G401.6 (cell line): ENCODE results near the gene TOPBP1.
"Not testable (repeated sequence)": the region's sequence is repeated elsewhere in the genome, so short reads cannot be mapped to it uniquely, and the experiment has no call there.

Experiments
- FAIRE-seq: peaks from 2 replicates; lab custom pipeline; 2012; peaks lifted over from hg19 to GRCh38; lab: Jason Lieb, UNC

The TOPBP1 gene

DNA sequence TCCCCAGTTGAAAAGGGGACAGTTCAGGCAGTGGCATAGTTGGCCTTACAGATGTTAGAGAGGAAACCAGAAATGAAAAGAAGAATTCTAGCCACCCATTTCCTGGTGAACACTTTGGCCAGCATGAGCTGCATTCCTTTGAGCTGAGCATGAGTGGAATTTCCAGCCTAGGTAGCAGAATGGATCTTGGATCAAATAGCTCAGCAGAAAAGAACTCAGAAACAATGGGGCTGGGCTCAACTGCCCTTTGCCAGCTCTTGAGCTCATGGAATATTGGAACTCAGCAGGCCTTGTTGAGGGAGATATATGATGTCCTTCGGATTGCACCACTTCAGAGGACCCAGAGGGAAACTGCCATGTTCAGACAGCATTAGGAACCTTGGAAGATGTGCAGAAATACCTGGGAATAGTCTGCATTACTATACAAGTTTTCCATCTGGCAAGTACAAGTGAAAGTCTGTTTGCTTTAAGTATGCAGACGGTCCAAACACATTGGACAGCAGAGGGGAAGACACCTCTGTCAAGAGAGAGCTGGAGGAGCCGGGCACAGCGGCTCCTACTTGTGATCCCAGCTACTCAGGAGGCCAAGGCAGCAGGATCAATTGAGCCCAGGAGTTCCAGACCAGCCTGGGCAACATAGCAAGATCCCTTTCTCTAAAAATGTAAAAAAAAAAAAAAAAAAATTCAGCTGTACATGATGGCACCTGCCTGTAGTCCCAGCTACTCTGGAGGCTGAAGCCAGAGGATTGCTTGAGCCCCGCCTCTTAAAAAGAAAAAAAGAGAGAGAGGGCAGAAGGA is 91.4 kb downstream of the TOPBP1 start:
- FAIRE-seq, result peak; percentile 84

DNA sequence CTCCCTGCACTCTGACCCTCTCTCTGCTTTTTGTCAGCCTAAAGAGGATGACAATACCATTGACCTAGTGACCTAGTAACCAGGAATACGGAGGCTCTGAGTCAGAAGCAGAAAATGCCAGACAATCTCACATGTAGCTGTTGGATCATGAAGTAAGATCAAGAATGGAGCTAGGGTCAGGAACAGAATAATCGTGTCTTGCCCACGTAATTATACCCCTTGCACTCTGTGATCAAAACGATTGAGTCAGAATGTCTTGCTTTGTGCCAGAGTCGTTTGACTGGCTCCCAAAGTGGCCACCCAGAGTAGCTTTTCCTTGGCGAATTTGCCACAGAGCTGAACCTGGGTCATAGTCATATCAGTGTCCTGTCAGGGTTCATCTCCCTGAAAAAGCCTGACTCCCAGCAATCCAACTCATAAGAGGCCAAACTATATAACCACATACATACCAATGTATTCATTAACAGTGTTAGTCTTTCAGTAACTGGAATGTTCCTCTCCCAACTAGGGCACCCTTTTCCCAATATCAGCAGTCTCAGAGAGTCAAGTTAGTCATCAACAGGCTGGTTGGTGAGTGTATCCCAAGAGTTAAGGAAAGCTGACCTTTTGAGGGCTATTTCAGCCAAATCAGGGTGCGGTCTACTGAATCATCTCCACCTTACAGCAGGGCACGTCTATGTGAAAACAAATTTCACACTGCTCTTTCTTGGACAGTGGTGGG is 93.3 kb downstream of the TOPBP1 start:
- no peak for FAIRE-seq

GRCh38 chr3:133563816-133564215 is 97.9 kb downstream of the TOPBP1 start:
- FAIRE-seq, result peak; percentile 96

GRCh38 chr3:133563186-133563591 is 98.6 kb downstream of the TOPBP1 start:
- FAIRE-seq, result peak; percentile 76

- no peak for FAIRE-seq
Measured at GRCh38 chr3:133562376-133562775, 99.4 kb downstream of the TOPBP1 start.

- no peak for FAIRE-seq
Measured at GRCh38 chr3:133561679-133562078, 100.1 kb downstream of the TOPBP1 start.

DNA sequence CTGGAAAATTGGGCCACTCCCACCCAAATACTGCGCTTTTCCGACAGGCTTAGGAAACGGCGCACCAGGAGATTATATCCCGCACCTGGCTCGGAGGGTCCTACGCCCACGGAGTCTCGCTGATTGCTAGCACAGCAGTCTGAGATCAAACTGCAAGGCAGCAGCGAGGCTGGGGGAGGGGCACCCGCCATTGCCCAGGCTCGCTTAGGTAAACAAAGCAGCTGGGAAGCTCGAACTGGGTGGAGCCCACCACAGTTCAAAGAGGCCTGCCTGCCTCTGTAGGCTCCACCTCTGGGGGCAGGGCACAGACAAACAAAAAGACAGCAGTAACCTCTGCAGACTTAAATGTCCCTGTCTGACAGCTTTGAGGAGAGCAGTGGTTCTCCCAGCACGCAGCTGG is 110.2 kb downstream of the TOPBP1 start:
- not testable (repeated sequence) for FAIRE-seq
